Colonic mucosa (tissue), 4 donors: ENCODE data around the gene EXD3. TPM values are rescaled to one million over a fixed set of nuclear protein-coding genes. Genes with fewer than 3 reads are reported as not detected.
A peak's percentile ranks its signal among the peaks of the same experiment; 100 is the strongest.

Experiments used
- DNase-seq: peaks from one replicate; pipeline ENCODE4 v3.0.0-alpha.2; 2020
- H3K27ac ChIP-seq: fragments of 200-600 bp; one replicate; pipeline ENCODE4 v1.8.0; 2021
- H3K27me3 ChIP-seq: fragments of 200-600 bp; one replicate; pipeline ENCODE4 v1.8.0; 2021
- H3K36me3 ChIP-seq: fragments of 200-600 bp; one replicate; pipeline ENCODE4 v1.8.0; 2021
- H3K4me1 ChIP-seq: fragments of 200-600 bp; one replicate; pipeline ENCODE4 v1.8.0; 2021; ENCODE audit warnings: mild to moderate bottlenecking
- H3K4me3 ChIP-seq: fragments of 200-600 bp; one replicate; pipeline ENCODE4 v1.8.0; 2021
- H3K9ac ChIP-seq, 2 donors: one replicate each; pipeline ENCODE4 v1.7.0; 2013; ENCODE audit warnings: control low read depth in 2 of 2, low read depth in 2 of 2, low read length in 2 of 2
- H3K9me3 ChIP-seq: fragments of 200-600 bp; one replicate; pipeline ENCODE4 v1.8.0; 2021
- intact Hi-C: fragments of 100-400 bp; cut with DNase I; formaldehyde crosslinking; loops from one replicate; pipeline ENCODE4 v1.14.1; 2022
- total RNA-seq, 2 donors: library from RNA; stranded (reverse); fragmentation: NEBNext Ultra II Directional in 1 of 2; extraction: Animal tissue kit (Norgen Biotek cat#: 25700) in 1 of 2; gene quantifications; one replicate each; pipeline ENCODE4 v1.2.1, GENCODE V29; 2021
- TF ChIP-seq, protein P1 (sequence below): fragments of 200-600 bp; IDR thresholded peaks from one replicate; pipeline ENCODE4 v1.8.0; 2022; ENCODE audit warnings: antibody characterized with exemption, mild to moderate bottlenecking
- donor health status: healthy.
- donor health status: DM: no; HTN: no; CAD: no.
- donor health status: DM: no; HTN: no; CAD: no.

The EXD3 gene
- total RNA-seq, 2 donors from 2014 or later: 34.9 to 36.4 TPM

DNA sequence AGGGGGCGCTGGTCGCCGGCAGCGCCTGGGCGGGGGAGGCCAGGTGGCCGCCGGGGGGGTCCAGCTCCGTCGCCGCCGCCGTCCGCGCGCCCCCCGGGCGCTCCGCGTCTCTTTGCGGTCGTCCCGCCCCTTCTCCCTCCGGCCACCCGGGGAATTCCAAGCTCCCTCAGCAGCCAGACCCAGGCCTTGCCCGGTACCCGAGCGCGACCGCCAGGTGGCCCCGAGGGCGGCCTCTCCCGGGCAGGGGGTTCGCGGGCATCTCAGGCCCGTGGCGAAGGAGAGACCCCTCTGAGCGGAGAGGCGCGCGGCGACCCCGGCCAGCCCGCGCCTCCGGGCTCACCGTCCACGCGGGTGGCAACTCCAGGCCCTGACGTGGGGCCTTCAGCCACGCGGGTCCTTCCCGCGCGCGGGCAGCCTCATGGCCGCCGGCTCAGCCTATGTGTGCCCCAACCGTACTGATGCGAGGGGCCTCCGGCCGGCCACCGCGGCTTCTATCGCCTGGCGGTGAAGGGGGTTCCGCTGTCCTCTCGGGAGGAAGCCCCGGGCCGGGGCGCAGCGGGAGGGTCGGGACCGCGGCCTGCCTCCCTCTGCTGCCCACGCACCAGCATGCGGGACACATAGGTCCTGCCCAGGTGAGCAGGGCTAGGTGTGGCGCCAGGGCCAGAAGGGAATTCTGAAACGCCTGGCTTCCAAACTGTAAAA, 120.4 kb downstream of the EXD3 start:
- TF ChIP-seq, protein P1, sequence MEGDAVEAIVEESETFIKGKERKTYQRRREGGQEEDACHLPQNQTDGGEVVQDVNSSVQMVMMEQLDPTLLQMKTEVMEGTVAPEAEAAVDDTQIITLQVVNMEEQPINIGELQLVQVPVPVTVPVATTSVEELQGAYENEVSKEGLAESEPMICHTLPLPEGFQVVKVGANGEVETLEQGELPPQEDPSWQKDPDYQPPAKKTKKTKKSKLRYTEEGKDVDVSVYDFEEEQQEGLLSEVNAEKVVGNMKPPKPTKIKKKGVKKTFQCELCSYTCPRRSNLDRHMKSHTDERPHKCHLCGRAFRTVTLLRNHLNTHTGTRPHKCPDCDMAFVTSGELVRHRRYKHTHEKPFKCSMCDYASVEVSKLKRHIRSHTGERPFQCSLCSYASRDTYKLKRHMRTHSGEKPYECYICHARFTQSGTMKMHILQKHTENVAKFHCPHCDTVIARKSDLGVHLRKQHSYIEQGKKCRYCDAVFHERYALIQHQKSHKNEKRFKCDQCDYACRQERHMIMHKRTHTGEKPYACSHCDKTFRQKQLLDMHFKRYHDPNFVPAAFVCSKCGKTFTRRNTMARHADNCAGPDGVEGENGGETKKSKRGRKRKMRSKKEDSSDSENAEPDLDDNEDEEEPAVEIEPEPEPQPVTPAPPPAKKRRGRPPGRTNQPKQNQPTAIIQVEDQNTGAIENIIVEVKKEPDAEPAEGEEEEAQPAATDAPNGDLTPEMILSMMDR: peak; percentile 31
- Histone ChIP-seq H3K4me1 (peaks cover 37% of the 10 kb centered on the region), H3K36me3 (no peaks in the 10 kb centered on the region), H3K27ac (peak overlapping the region; percentile 98), H3K4me3 (peak overlapping the region; percentile 54), H3K9me3 (no peaks in the 10 kb centered on the region), H3K27me3 (peaks cover 11% of the 10 kb centered on the region), H3K9ac (peak overlapping the region; percentile 82 to 96)
- DNase-seq: no peak
- intact Hi-C loops: loop anchor here (5.0 kb wide), 1 partner anchor 105 kb away; no protein-coding TSS in a partner anchor

DNA sequence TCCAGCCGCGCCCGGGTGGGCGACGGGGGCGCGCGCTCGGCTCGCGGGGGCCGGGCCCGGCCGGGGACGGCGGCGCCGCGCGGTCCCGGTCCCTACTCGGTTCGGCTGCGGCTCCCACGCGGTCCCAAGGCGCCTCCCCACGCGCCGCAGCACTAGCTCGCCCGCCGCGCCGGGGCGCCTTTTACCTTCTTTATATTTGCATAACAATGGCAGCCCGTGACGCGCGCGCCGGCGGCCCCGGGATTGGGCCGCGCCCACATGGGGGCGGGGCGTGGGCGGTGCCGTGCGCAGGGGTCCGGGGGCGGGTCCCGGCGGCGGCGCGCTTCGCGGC, 120.9 kb downstream of the EXD3 start, which contains the start of gene NRARP:
Gene NRARP (minus strand): TSS at position 154 of the 331 bp plus-strand sequence. CDS start 343 bp downstream, outside the sequence.
- Histone ChIP-seq H3K36me3 (no peaks in the 10 kb centered on the region), H3K9ac (peak within 1 kb of the TSS; percentile 85 to 99), H3K4me1 (peaks cover 35% of the 10 kb centered on the region), H3K4me3 (peak within 1 kb of the TSS; percentile 66), H3K9me3 (no peaks in the 10 kb centered on the region), H3K27ac (peak within 1 kb of the TSS; percentile 98), H3K27me3 (peaks cover 11% of the 10 kb centered on the region)
- intact Hi-C loops: loop anchor here (5.0 kb wide), 1 partner anchor 105 kb away; no protein-coding TSS in a partner anchor
- TF ChIP-seq, protein P1: no peak
- peak; percentile 95 for DNase-seq

DNA sequence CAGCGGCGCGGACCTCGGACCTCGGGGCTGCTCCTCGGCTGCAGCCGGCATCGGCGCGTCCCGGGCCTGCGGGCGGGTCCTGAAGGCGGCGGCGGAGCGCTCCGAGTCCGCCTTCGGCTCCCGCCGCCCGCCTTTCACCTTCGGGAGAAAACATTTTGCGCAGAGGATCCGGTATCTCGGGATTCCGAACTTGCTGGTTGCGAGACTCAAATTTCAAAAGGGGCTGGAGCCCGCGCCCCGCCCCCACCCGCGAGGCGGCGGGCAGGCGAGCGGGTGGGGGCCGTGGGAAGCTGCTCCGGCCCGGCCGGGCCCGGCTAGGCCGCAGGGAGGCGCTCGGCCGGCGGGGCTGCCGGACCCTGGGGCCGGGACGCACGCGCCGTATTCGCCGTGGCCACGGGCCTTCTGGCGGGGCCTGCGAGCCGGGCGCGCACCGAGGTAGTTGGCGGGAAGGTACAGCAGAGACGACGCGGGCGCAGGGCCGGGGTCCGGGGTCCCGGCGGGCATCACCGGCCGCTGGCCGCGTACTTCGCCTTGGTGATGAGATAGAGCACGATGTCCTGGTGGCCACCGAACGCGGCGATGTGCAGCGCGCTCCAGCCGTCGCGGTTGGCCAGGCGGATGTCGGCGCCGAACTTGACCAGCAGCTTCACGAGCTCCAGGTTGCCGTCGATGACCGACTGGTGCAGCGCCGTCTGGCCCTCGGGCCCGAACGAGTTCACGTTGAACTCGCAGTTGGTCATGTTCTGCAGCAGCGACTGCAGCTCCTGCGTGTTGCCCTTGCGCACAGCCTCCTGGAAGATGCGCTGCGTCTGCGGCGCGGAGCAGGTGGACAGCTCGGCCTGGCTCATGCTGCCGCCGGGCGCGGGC, 121.6 kb downstream of the EXD3 start:
- intact Hi-C loops: loop anchor here (5.0 kb wide), 1 partner anchor 106 kb away; no protein-coding TSS in a partner anchor
- peaks cover 28% of the 10 kb centered on the region for H3K4me1 ChIP-seq
- peak; percentile 32 for DNase-seq
- H3K4me3 ChIP-seq: peak overlapping the region; percentile 66
- peak overlapping the region; percentile 97 for H3K27ac ChIP-seq
- TF ChIP-seq, protein P1: no peak
- peak overlapping the region; percentile 85 to 99 for H3K9ac ChIP-seq
- no peaks in the 10 kb centered on the region for H3K9me3 ChIP-seq
- H3K36me3 ChIP-seq: no peaks in the 10 kb centered on the region
- peaks cover 11% of the 10 kb centered on the region for H3K27me3 ChIP-seq

DNA sequence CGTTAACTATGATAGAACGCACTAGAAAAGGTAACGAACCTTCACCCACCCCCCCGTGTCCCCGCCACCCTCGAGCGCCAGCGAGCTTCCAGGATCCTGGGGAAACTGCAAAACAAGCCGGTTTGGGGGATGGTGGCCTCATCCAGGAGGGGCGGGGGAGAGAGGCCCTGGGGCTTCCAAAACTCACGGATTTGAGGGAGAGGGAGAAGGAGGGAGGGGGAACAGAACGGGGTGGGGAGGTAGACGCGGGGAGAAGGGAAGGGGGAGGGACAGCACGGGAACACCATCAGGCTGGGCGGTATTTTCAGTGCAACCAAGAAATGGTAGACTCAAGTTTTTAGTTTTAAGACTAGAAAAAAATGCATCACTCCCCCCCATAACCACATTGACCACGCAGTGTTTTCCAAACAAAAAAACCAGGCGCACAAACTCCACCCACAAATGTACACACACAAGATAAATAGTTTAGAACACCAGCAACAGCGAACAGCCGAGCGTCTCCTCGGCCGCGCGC, 122.3 kb downstream of the EXD3 start:
- no peaks in the 10 kb centered on the region for H3K9me3 ChIP-seq
- peak overlapping the region; percentile 66 for H3K4me3 ChIP-seq
- peaks cover 21% of the 10 kb centered on the region for H3K4me1 ChIP-seq
- intact Hi-C loops: loop anchor here (5.0 kb wide), 1 partner anchor 107 kb away; no protein-coding TSS in a partner anchor
- H3K27ac ChIP-seq: peak overlapping the region; percentile 97
- peak overlapping the region; percentile 85 to 99 for H3K9ac ChIP-seq
- TF ChIP-seq, protein P1: no peak
- no peaks in the 10 kb centered on the region for H3K36me3 ChIP-seq
- peaks cover 14% of the 10 kb centered on the region for H3K27me3 ChIP-seq
- DNase-seq: peak; percentile 69

DNA sequence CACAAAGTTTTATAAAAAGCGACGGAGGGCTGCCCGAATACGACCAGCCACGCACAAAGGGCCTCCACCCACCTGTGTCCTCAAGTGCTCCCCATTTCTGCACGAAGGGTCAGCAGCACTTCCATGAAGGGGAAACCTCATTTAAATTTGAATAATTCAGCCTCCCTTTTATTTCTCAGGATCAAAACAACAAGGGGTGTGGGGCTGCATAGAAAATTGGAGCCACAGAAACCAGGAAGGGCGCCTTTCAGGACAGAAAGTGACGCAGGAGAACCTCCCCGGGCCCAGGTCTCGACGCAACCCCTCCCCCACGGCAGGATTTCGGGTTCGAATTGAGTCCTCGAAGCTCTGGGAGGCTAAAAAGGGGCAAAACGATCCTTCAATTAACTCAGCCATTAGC, 123.0 kb downstream of the EXD3 start:
- Histone ChIP-seq H3K27me3 (peaks cover 14% of the 10 kb centered on the region), H3K4me3 (peak overlapping the region; percentile 66), H3K9ac (peak overlapping the region; percentile 85 to 99), H3K9me3 (no peaks in the 10 kb centered on the region), H3K27ac (peak overlapping the region; percentile 97), H3K4me1 (peaks cover 16% of the 10 kb centered on the region), H3K36me3 (no peaks in the 10 kb centered on the region)
- intact Hi-C loops: loop anchor here (5.0 kb wide), 1 partner anchor 107 kb away; no protein-coding TSS in a partner anchor
- TF ChIP-seq, protein P1: no peak
- DNase-seq: peak; percentile 52
